Measurements from ENCODE around the gene WRNIP1.

WRNIP1 gene

DNA sequence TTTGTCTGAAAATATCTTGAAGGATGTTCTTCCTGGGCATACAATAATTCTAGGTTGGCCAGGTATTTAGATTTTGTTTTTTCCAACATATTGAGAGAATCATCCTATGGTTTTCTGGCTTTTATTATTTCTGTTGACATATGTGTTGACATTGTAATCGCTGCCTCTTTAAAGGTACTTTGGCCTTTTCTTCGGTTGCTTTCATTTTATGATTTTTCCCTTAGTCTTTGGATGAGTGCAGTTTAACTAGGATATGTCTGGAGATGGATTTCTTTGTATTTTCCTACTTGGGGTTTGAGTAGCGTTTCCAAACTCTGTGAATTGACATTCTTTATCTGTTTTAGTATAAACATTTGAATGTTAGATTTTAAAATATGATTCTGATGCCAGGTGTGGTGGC is 65.0 kb downstream of the WRNIP1 start:
- Histone ChIP-seq H3K36me3 (ENCODE audit: insufficient read depth, low read length) (no peaks in the 10 kb centered on the region), H3K4me1 (ENCODE audit: insufficient read depth, low read length) (no peaks in the 10 kb centered on the region), H3K9me3 (ENCODE audit: control insufficient read depth, insufficient read depth, low read length) (no peaks in the 10 kb centered on the region)

DNA sequence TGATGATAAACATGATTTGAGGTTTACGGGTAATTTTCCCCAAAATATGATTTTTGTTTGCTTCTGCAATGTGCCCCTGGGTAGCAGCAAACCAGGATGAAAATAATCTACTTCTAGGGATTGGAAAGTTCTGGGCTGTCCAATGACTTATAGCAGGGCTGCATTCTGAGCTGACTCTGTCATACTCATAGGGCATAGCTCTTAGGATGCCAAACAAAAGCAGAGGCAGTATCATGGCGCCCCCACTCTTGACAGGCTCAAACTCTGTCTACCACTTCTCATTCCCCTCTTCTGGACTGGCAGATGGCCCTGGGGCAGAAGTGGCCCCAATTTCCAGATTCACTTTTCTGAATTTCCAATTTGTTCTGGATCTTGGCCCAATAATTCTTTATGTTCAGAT is 66.2 kb downstream of the WRNIP1 start:
- Histone ChIP-seq H3K36me3 (ENCODE audit: insufficient read depth, low read length) (peaks cover 6% of the 10 kb centered on the region; the same call in 1 of the 2 replicates), H3K9ac (ENCODE audit: low read depth, low read length) (no peak overlapping the region), H3K9me3 (ENCODE audit: control insufficient read depth, insufficient read depth, low read length) (no peaks in the 10 kb centered on the region), H3K4me1 (ENCODE audit: insufficient read depth, low read length) (no peaks in the 10 kb centered on the region)

More for the DNA sequence above, 65.0 kb downstream of the WRNIP1 start:
- H3K9ac ChIP-seq (ENCODE audit: low read depth, low read length): no peak overlapping the region

DNA sequence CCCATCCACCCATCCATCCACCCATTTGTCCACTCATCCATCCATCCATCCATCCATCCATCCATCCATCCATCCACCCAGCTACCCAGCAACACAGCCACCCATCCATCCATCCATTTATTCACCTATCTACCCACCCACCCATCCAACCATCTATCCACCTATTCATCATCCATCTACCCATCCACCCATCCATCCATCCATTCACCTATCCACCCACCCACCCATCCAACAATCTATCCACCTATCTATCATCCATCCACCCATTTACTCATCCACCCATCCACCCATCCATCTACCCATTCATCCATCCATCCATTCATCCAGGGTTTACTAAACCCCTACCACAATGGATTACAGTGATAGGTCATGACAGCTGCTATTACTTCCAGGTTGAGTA is 69.1 kb downstream of the WRNIP1 start:
- Histone ChIP-seq H3K9me3 (ENCODE audit: control insufficient read depth, insufficient read depth, low read length) (no peaks in the 10 kb centered on the region), H3K4me1 (ENCODE audit: insufficient read depth, low read length) (peaks cover 1% of the 10 kb centered on the region; the same call in 1 of the 2 replicates), H3K9ac (ENCODE audit: low read depth, low read length) (no peak overlapping the region), H3K36me3 (ENCODE audit: insufficient read depth, low read length) (peaks cover 10% of the 10 kb centered on the region; the same call in 1 of the 2 replicates)
